Mesenchymal stem cell (in vitro differentiated cells and primary cell): ENCODE results near the gene ROR2.
A peak's percentile ranks its signal among the peaks of the same experiment; 100 is the strongest.
"Not testable (repeated sequence)": the region's sequence is repeated elsewhere in the genome, so short reads cannot be mapped to it uniquely, and the experiment has no call there.

Experiments
- DNase-seq: peaks from one replicate; pipeline ENCODE4 v3.0.0-alpha.2; 2013
- H2AFZ ChIP-seq: one replicate; pipeline ENCODE4 v1.6.1; 2013; ENCODE audit warnings: low read depth, mild to moderate bottlenecking, control low read depth, inconsistent platforms, low read length, moderate library complexity
- H2AK5ac ChIP-seq: 2 replicates; pipeline ENCODE4 v1.6.1; 2013; ENCODE audit warnings: low read length, moderate library complexity, mild to moderate bottlenecking, inconsistent platforms; ENCODE audit not compliant: severe bottlenecking
- H2BK120ac ChIP-seq: one replicate; pipeline ENCODE4 v1.6.1; 2013; ENCODE audit warnings: low read depth, mild to moderate bottlenecking, inconsistent platforms, low read length, moderate library complexity
- H2BK12ac ChIP-seq, 2 experiments: one replicate each; pipeline ENCODE4 v1.6.1; 2013; ENCODE audit warnings: inconsistent platforms in 2 of 2, low read length in 2 of 2, mild to moderate bottlenecking in 2 of 2, moderate library complexity in 2 of 2, control low read depth in 1 of 2
- H2BK15ac ChIP-seq: one replicate; pipeline ENCODE4 v1.6.1; 2013; ENCODE audit warnings: mild to moderate bottlenecking, low read depth, inconsistent platforms; ENCODE audit not compliant: poor library complexity, severe bottlenecking
- H2BK5ac ChIP-seq: 2 replicates; pipeline ENCODE4 v1.6.1; 2013; ENCODE audit warnings: low read depth, mild to moderate bottlenecking, low read length, control low read depth, inconsistent platforms; ENCODE audit not compliant: poor library complexity, severe bottlenecking
- H3K14ac ChIP-seq, 2 experiments: one replicate each; pipeline ENCODE4 v1.6.1; 2013; ENCODE audit warnings: inconsistent platforms in 2 of 2, low read length in 2 of 2, control low read depth in 1 of 2, mild to moderate bottlenecking in 1 of 2, moderate library complexity in 1 of 2
- H3K18ac ChIP-seq, 2 experiments: one replicate each; pipeline ENCODE4 v1.6.1; 2013; ENCODE audit warnings: inconsistent platforms in 2 of 2, low read length in 2 of 2, control low read depth in 1 of 2, low read depth in 1 of 2, mild to moderate bottlenecking in 1 of 2
- H3K23ac ChIP-seq, 2 experiments: one replicate each; pipeline ENCODE4 v1.6.1; 2013; ENCODE audit warnings: inconsistent platforms in 2 of 2, low read length in 2 of 2, mild to moderate bottlenecking in 2 of 2, moderate library complexity in 2 of 2, control low read depth in 1 of 2
- H3K27ac ChIP-seq: 2 replicates; pipeline ENCODE4 v1.5.1; 2013; ENCODE audit warnings: mild to moderate bottlenecking, moderate library complexity, low read length, control low read depth, inconsistent platforms; ENCODE audit not compliant: poor library complexity, severe bottlenecking
- H3K27me3 ChIP-seq, 2 experiments: 2 replicates each; pipeline versions ENCODE4 v1.6.1 to v1.7.0; 2013; ENCODE audit warnings: low read length in 2 of 2, mild to moderate bottlenecking in 2 of 2, moderate library complexity in 2 of 2, control low read depth in 1 of 2, inconsistent platforms in 1 of 2; ENCODE audit not compliant: control insufficient read depth in 1 of 2, insufficient read depth in 1 of 2
- H3K36me3 ChIP-seq, 2 experiments: 2 replicates each; pipeline versions ENCODE4 v1.6.1 to v1.7.0; 2013; ENCODE audit warnings: low read length in 2 of 2, control low read depth in 1 of 2, inconsistent platforms in 1 of 2, low read depth in 1 of 2, mild to moderate bottlenecking in 1 of 2; ENCODE audit not compliant: insufficient read depth in 2 of 2, control insufficient read depth in 1 of 2
- H3K4ac ChIP-seq, 2 experiments: one replicate each; pipeline ENCODE4 v1.6.1; 2013; ENCODE audit warnings: inconsistent platforms in 2 of 2, low read length in 2 of 2, mild to moderate bottlenecking in 2 of 2, moderate library complexity in 2 of 2, control low read depth in 1 of 2, low read depth in 1 of 2
- H3K4me1 ChIP-seq: 2 replicates; pipeline ENCODE4 v1.6.1; 2013; ENCODE audit warnings: low read depth, low read length, control low read depth; ENCODE audit not compliant: control insufficient read depth, insufficient read depth
- H3K4me2 ChIP-seq: 2 replicates; pipeline ENCODE4 v1.6.1; 2013; ENCODE audit warnings: low read length, mild to moderate bottlenecking, inconsistent platforms; ENCODE audit not compliant: poor library complexity, severe bottlenecking
- H3K4me3 ChIP-seq, 2 experiments: 2 replicates each; pipeline versions ENCODE4 v1.5.1 to v1.7.0; 2013; ENCODE audit warnings: low read length in 2 of 2, mild to moderate bottlenecking in 2 of 2, control low read depth in 1 of 2, low read depth in 1 of 2; ENCODE audit not compliant: insufficient read depth in 1 of 2
- H3K79me1 ChIP-seq: replicated peaks from 2 replicates; pipeline ENCODE4 v1.6.1; 2013; ENCODE audit warnings: mild to moderate bottlenecking, control low read depth, low read length, inconsistent platforms; ENCODE audit not compliant: poor library complexity, severe bottlenecking
- H3K9ac ChIP-seq: 2 replicates; pipeline ENCODE4 v1.7.0; 2013; ENCODE audit warnings: mild to moderate bottlenecking, low read length, moderate library complexity
- H3K9me3 ChIP-seq: 2 replicates; pipeline ENCODE4 v1.7.0; 2013; ENCODE audit warnings: mild to moderate bottlenecking, low read length; ENCODE audit not compliant: control insufficient read depth
- H4K8ac ChIP-seq: one replicate; pipeline ENCODE4 v1.6.1; 2013; ENCODE audit warnings: inconsistent platforms, mild to moderate bottlenecking, low read length, moderate library complexity
- H4K91ac ChIP-seq: one replicate; pipeline ENCODE4 v1.6.1; 2013; ENCODE audit warnings: mild to moderate bottlenecking, low read length, inconsistent platforms
- WGBS: methylation state at CpG from one replicate; pipeline ENCODE4 v1.1.7; 2013; ENCODE audit warnings: mixed read lengths; 5-methylcytosine and 5-hydroxymethylcytosine counted together

ROR2 gene

DNA sequence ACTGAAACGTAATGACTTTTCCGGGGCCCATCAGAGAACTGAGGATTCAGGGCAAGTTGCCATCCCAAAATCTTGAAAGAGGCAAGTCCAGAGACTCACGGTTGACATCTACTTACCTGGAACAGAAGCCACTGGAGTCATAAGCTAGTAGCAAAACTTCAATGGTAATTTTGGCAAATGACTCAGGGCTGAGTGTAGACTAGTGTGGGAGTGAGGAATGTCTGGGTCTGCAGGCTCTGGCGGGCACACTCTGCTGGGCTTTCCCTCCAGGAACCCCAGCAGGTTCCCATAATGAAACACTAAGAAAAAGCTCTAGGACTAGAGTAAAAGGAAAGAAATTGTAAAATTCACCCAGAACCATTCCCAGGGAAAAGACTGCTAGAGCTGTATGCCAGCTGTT is 403.5 kb downstream of the ROR2 start:
- no peak overlapping the region for H3K18ac ChIP-seq
- no peak overlapping the region for H3K23ac ChIP-seq
- H4K91ac ChIP-seq = no peak overlapping the region
- no peaks in the 10 kb centered on the region for H3K79me1 ChIP-seq
- no peak overlapping the region for H3K4ac ChIP-seq
- WGBS = 95% methylated on average over 3 of the region's 4 CpGs
- no peaks in the 10 kb centered on the region for H3K27me3 ChIP-seq
- H3K14ac ChIP-seq = no peak overlapping the region
- no peaks in the 10 kb centered on the region for H3K9me3 ChIP-seq
- no peak overlapping the region for H3K9ac ChIP-seq
- H3K4me2 ChIP-seq = no peak overlapping the region
- H4K8ac ChIP-seq = no peak overlapping the region
- H3K4me1 ChIP-seq = peaks cover 6% of the 10 kb centered on the region
- H2AK5ac ChIP-seq = no peak overlapping the region
- H3K4me3 ChIP-seq = no peak overlapping the region
- H2BK5ac ChIP-seq = no peak overlapping the region
- H3K36me3 ChIP-seq = no peaks in the 10 kb centered on the region
- H2BK15ac ChIP-seq = no peak overlapping the region
- peak overlapping the region; percentile 19 for H3K27ac ChIP-seq
- H2BK120ac ChIP-seq = no peak overlapping the region
- no peak for DNase-seq
- H2AFZ ChIP-seq = no peak overlapping the region
- no peak overlapping the region for H2BK12ac ChIP-seq

DNA sequence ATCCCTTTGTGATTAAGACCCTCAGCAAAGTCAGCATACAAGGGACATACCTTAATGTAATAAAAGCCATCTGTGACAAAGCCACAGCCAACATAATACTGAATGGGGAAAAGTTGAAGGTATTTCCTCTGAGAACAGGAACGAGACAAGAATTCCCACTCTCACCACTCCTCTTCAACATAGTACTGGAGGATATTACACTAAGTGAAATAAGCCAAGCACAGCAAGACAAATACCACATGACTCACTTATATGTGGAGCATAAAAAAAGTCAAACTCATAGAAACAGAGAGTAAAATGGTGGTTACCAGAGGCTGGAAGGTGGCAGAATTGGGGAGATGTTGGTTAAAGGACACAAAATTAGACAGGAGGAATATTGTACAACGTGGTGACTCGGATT is 408.3 kb downstream of the ROR2 start:
- Histone ChIP-seq H4K8ac (no peak overlapping the region), H3K4ac (no peak overlapping the region), H3K27ac (no peak overlapping the region), H3K27me3 (no peaks in the 10 kb centered on the region), H3K23ac (no peak overlapping the region), H2BK15ac (no peak overlapping the region), H3K9ac (no peak overlapping the region), H2BK120ac (no peak overlapping the region), H3K18ac (no peak overlapping the region), H3K4me1 (peaks cover 5% of the 10 kb centered on the region), H2AFZ (no peak overlapping the region), H2BK5ac (no peak overlapping the region), H3K4me2 (no peak overlapping the region), H2BK12ac (no peak overlapping the region), H3K4me3 (no peak overlapping the region), H3K79me1 (no peaks in the 10 kb centered on the region), H3K36me3 (no peaks in the 10 kb centered on the region), H3K9me3 (no peaks in the 10 kb centered on the region), H4K91ac (no peak overlapping the region), H3K14ac (no peak overlapping the region), H2AK5ac (no peak overlapping the region)
- WGBS = 100% methylated on average over 1 of the region's 3 CpGs
- DNase-seq = no peak

DNA sequence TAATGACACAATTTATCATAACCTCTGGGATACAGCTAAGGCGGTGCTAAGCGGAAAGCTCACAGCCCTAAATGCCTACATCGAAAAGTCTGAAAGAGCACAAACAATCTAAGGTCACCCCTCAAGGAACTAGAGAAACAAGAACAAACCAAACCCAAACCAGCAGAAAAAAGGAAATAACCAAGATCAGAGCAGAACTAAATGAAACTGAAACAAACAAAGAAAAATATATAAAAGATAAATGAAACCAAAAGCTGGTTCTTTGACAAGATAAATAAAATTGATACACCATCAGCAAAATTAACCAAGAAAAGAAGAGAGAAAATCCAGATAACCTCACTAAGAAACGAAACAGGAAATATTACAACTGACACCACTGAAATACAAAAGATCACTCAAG is 409.5 kb downstream of the ROR2 start:
- not testable (repeated sequence) for H3K18ac ChIP-seq, H3K4ac ChIP-seq, H3K36me3 ChIP-seq, H3K27ac ChIP-seq, H2BK15ac ChIP-seq, H3K23ac ChIP-seq, H2BK5ac ChIP-seq, H3K4me3 ChIP-seq, H2AFZ ChIP-seq, H3K27me3 ChIP-seq, H2BK12ac ChIP-seq, H3K4me2 ChIP-seq, H3K14ac ChIP-seq, H4K8ac ChIP-seq, H2AK5ac ChIP-seq, H3K9ac ChIP-seq, H2BK120ac ChIP-seq, H4K91ac ChIP-seq, H3K9me3 ChIP-seq, DNase-seq, H3K79me1 ChIP-seq
- peaks cover 12% of the 10 kb centered on the region for H3K4me1 ChIP-seq
- WGBS = 81% methylated on average over 4 of the region's 4 CpGs

DNA sequence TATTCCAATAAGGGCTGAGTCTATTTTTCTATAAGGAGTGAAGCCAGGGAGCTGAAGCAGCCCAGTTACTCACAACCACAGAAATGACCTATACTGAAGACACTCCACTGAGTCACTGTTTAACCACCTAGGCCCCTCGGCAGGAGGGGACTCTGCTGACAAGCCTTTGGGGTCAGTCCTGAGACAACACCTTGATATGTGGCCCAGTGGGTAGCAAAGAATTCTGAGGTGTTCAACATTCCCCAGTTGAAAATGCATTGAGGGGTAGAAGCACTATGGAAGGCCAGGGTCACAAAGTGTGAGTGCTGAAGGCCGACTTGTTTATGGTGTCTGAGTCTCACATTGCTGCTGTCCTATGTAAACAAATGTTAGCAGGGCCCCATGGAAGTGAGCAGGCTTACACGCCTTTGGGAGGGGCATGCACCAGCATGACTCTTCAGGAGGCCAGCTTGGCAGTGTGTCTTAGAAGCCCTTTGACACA is 413.8 kb downstream of the ROR2 start:
- Histone ChIP-seq H3K27ac (peak overlapping the region; percentile 50), H3K4me1 (peaks cover 21% of the 10 kb centered on the region), H3K27me3 (no peaks in the 10 kb centered on the region), H3K4me2 (peak overlapping the region; percentile 17), H4K91ac (no peak overlapping the region), H3K9me3 (no peaks in the 10 kb centered on the region), H3K4me3 (no peak overlapping the region), H3K14ac (no peak overlapping the region), H4K8ac (no peak overlapping the region), H3K18ac (peak overlapping the region in 1 of 2 experiments; percentile 50), H2BK12ac (peak overlapping the region in 1 of 2 experiments; percentile 84), H2BK120ac (no peak overlapping the region), H3K9ac (no peak overlapping the region), H3K36me3 (no peaks in the 10 kb centered on the region), H3K79me1 (no peaks in the 10 kb centered on the region), H3K23ac (no peak overlapping the region), H3K4ac (no peak overlapping the region), H2BK5ac (no peak overlapping the region), H2BK15ac (no peak overlapping the region), H2AK5ac (no peak overlapping the region), H2AFZ (no peak overlapping the region)
- peak; percentile 94 for DNase-seq
- WGBS = 2% methylated on average over 3 of the region's 3 CpGs
